ENCODE measurements around the gene CASQ1. TPM values are rescaled to one million over a fixed set of nuclear protein-coding genes. Genes with fewer than 3 reads are reported as not detected.

CASQ1 gene
- total RNA-seq, 1 experiment from 2014 or later = 0.46 TPM

GRCh38 chr1:160149716-160150115 lies 40.7 kb upstream of the CASQ1 start (continued):
- TF ChIP-seq AR (CRISPR knock-in tag; IDR thresholded peaks at IDR 0.05) (no peak), MAX (CRISPR knock-in tag; IDR thresholded peaks at IDR 0.05) (no peak), ZNF138 (CRISPR knock-in tag; conservative IDR thresholded peaks at IDR 0.05) (no peak), USF2 (CRISPR knock-in tag; IDR thresholded peaks at IDR 0.05) (no peak), ZNF219 (CRISPR knock-in tag; IDR thresholded peaks at IDR 0.05; ENCODE audit: borderline replicate concordance) (no peak), MLX (CRISPR knock-in tag; IDR thresholded peaks at IDR 0.05) (no peak)

GRCh38 chr1:160151303-160151702 lies 39.1 kb upstream of the CASQ1 start, which contains the start of gene ATP1A4:
ATP1A4 (plus strand) TSS chr1:160151603; CDS start chr1:160152041, 438 bp downstream.
- ATAC-seq = no peak
- Mint-ChIP-seq H3K27me3 (ENCODE audit: low read depth) (no peaks in the 10 kb centered on the region; the same call in 1 of the 2 replicates), H3K4me3 (no peak within 1 kb of the TSS), H3K36me3 (no peaks in the 10 kb centered on the region), H3K4me1 (no peaks in the 10 kb centered on the region), H3K9me3 (no peaks in the 10 kb centered on the region), H3K27ac (no peak within 1 kb of the TSS; the same call in 1 of the 2 replicates)
- ChIA-PET CTCF (interaction anchor here (1.4 to 2.7 kb wide), 3 partner anchors 11 to 140 kb away, joined by 3 to 10 read pairs (median 7); no protein-coding TSS in a partner anchor), POLR2A (interaction anchor here (1.0 kb wide), 1 partner anchor 10 kb away, joined by 5 read pairs; no protein-coding TSS in a partner anchor)
- DNase-seq (ENCODE audit: low spot score) = no peak
- TF ChIP-seq GRHL2 (CRISPR knock-in tag; IDR thresholded peaks at IDR 0.05; ENCODE audit: insufficient replicate concordance, severe bottlenecking) (no peak), CREB1 (CRISPR knock-in tag; IDR thresholded peaks at IDR 0.05) (no peak), ZNF281 (CRISPR knock-in tag; IDR thresholded peaks at IDR 0.05) (no peak), ZBTB21 (CRISPR knock-in tag; IDR thresholded peaks at IDR 0.05; ENCODE audit: borderline replicate concordance) (no peak), HMGXB4 (CRISPR knock-in tag; IDR thresholded peaks at IDR 0.05) (no peak), ZNF532 (CRISPR knock-in tag; IDR thresholded peaks at IDR 0.05; ENCODE audit: borderline replicate concordance) (no peak), IRF2 (CRISPR knock-in tag; IDR thresholded peaks at IDR 0.05; ENCODE audit: borderline replicate concordance, low read depth) (no peak), RELA (CRISPR knock-in tag; IDR thresholded peaks at IDR 0.05; ENCODE audit: borderline replicate concordance) (no peak), FOXJ3 (CRISPR knock-in tag; IDR thresholded peaks at IDR 0.05; ENCODE audit: borderline replicate concordance) (no peak), SP1 (CRISPR knock-in tag; conservative IDR thresholded peaks at IDR 0.05) (no peak), ZNF416 (CRISPR knock-in tag; IDR thresholded peaks at IDR 0.05) (no peak), ZNF138 (CRISPR knock-in tag; conservative IDR thresholded peaks at IDR 0.05) (no peak), ZNF219 (CRISPR knock-in tag; IDR thresholded peaks at IDR 0.05; ENCODE audit: borderline replicate concordance) (no peak), AR (CRISPR knock-in tag; IDR thresholded peaks at IDR 0.05) (no peak)

Measured in WTC11 (cell line).